SK-N-SH treated with all-trans-retinoic acid at 6 μM for 48 hours (cell line): Measurements from ENCODE around the gene SP3.

Experiments
- BACH2 ChIP-seq: fragments of 250-450 bp; sonication (Bioruptor Pico); IDR thresholded peaks from 2 replicates; pipeline ENCODE4 v1.9.0; 2021; ENCODE audit warnings: mild to moderate bottlenecking, borderline replicate concordance
- CSDC2 ChIP-seq: fragments of 250-450 bp; sonication (Bioruptor Pico); IDR thresholded peaks from 2 replicates; pipeline ENCODE4 v1.5.0; 2020; ENCODE audit warnings: mild to moderate bottlenecking, moderate library complexity
- CSRNP3 ChIP-seq: fragments of 250-450 bp; sonication (Bioruptor Pico); IDR thresholded peaks from 2 replicates; pipeline ENCODE4 v1.5.1; 2021; ENCODE audit warnings: mild to moderate bottlenecking, moderate library complexity
- GLIS3 ChIP-seq: fragments of 250-450 bp; sonication (Bioruptor Pico); IDR thresholded peaks from 2 replicates; pipeline ENCODE4 v1.5.0; 2020; ENCODE audit warnings: mild to moderate bottlenecking, moderate library complexity
- ISL1 ChIP-seq: fragments of 250-450 bp; sonication (Bioruptor Pico); IDR thresholded peaks from 2 replicates; pipeline ENCODE4 v2.1.2; 2022; ENCODE audit warnings: mild to moderate bottlenecking, moderate library complexity
- PATZ1 ChIP-seq: fragments of 250-450 bp; sonication (Bioruptor Pico); IDR thresholded peaks from 2 replicates; pipeline ENCODE4 v1.8.0; 2020; ENCODE audit warnings: mild to moderate bottlenecking, moderate library complexity, borderline replicate concordance
- SNAI2 ChIP-seq: fragments of 250-450 bp; sonication (Bioruptor Pico); IDR thresholded peaks from 2 replicates; pipeline ENCODE4 v1.5.0; 2020; ENCODE audit warnings: mild to moderate bottlenecking, moderate library complexity
- TCF4 ChIP-seq: fragments of 250-450 bp; sonication (Bioruptor Pico); IDR thresholded peaks from 2 replicates; pipeline ENCODE4 v1.8.0; 2021; ENCODE audit warnings: mild to moderate bottlenecking, moderate library complexity, borderline replicate concordance
- ZFP3 ChIP-seq: fragments of 250-450 bp; sonication (Bioruptor Pico); IDR thresholded peaks from 2 replicates; pipeline ENCODE4 v1.5.0; 2020; ENCODE audit warnings: mild to moderate bottlenecking, moderate library complexity
- ZFP30 ChIP-seq: fragments of 450-650 bp; formaldehyde crosslinking; IDR thresholded peaks from 2 replicates; pipeline ENCODE4 v1.5.0; 2022; ENCODE audit warnings: mild to moderate bottlenecking, moderate library complexity
- ZNF70 ChIP-seq: fragments of 450-650 bp; formaldehyde crosslinking; IDR thresholded peaks from 2 replicates; pipeline ENCODE4 v1.5.0; 2020; ENCODE audit warnings: mild to moderate bottlenecking, moderate library complexity
- TF ChIP-seq, protein P1 (sequence below): fragments of 250-450 bp; sonication (Bioruptor Pico); IDR thresholded peaks from 2 replicates; pipeline ENCODE4 v1.5.1; 2020; ENCODE audit warnings: low read depth, mild to moderate bottlenecking, moderate library complexity

- no peak for TF ChIP-seq BACH2 (CRISPR knock-in tag)
- TF ChIP-seq ZNF70 (CRISPR knock-in tag): no peak
- no peak for TF ChIP-seq PATZ1 (CRISPR knock-in tag)
- TF ChIP-seq, protein P1, sequence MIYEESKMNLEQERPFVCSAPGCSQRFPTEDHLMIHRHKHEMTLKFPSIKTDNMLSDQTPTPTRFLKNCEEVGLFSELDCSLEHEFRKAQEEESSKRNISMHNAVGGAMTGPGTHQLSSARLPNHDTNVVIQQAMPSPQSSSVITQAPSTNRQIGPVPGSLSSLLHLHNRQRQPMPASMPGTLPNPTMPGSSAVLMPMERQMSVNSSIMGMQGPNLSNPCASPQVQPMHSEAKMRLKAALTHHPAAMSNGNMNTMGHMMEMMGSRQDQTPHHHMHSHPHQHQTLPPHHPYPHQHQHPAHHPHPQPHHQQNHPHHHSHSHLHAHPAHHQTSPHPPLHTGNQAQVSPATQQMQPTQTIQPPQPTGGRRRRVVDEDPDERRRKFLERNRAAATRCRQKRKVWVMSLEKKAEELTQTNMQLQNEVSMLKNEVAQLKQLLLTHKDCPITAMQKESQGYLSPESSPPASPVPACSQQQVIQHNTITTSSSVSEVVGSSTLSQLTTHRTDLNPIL (CRISPR knock-in tag): no peak
- no peak for TF ChIP-seq ISL1 (CRISPR knock-in tag)
- TF ChIP-seq ZFP3 (CRISPR knock-in tag): no peak
- TF ChIP-seq GLIS3 (CRISPR knock-in tag): no peak
- no peak for TF ChIP-seq TCF4 (CRISPR knock-in tag)
- no peak for TF ChIP-seq SNAI2 (CRISPR knock-in tag)
- TF ChIP-seq CSDC2 (CRISPR knock-in tag): no peak
- TF ChIP-seq CSRNP3 (CRISPR knock-in tag): no peak
- TF ChIP-seq ZFP30 (CRISPR knock-in tag): no peak
Observed at GRCh38 chr2:173881461-173881860, 83.7 kb downstream of the SP3 start.
